Esophagus muscularis mucosa (tissue), 3 donors: ENCODE data around the gene SUCLA2.

Experiments used
- CTCF ChIP-seq, 3 experiments: fragments of 200-600 bp in 2 of 3; fragments of 450-650 bp in 1 of 3; sonication (generic) in 2 of 3; IDR thresholded peaks; one replicate each; pipeline ENCODE4 v1.5.1; 2017 to 2019; ENCODE audit warnings: antibody characterized with exemption in 3 of 3, mild to moderate bottlenecking in 2 of 3, moderate library complexity in 1 of 3
- POLR2AphosphoS5 ChIP-seq, 2 donors: sonication (generic); formaldehyde crosslinking; IDR thresholded peaks; one replicate each; pipeline ENCODE4 v1.6.1; 2017; ENCODE audit warnings: antibody characterized with exemption in 2 of 2

GRCh38 chr13:48037346-48038173 lies 36.5 kb upstream of the SUCLA2 start, which contains the start of gene NUDT15:
- peak; percentile 90 to 97 (median 93) for TF ChIP-seq CTCF (IDR thresholded peaks at IDR 0.05)
- peak; percentile 92 to 96 for TF ChIP-seq POLR2AphosphoS5 (IDR thresholded peaks at IDR 0.05)
